H1 (cell line): Measurements from ENCODE around the gene CD7.

Source experiments
- EZH2 ChIP-seq: fragments of 200-600 bp; sonication (generic); IDR thresholded peaks from 2 replicates; pipeline ENCODE4 v1.7.1; 2012; ENCODE audit warnings: low read depth, mild to moderate bottlenecking, moderate library complexity, low read length, inconsistent platforms; ENCODE audit not compliant: severe bottlenecking
- JUND ChIP-seq: IDR thresholded peaks from 2 replicates; pipeline ENCODE4 v1.6.1; 2011; ENCODE audit warnings: mild to moderate bottlenecking, improper control_type of control experiment, low read length
- TF ChIP-seq, protein P1 (sequence below), 3 experiments: IDR thresholded peaks; 1 replicate in 2 of 3; 2 replicates in 1 of 3; pipeline versions ENCODE4 v1.5.1 to v1.6.1; 2011; ENCODE audit warnings: low read length in 3 of 3, mild to moderate bottlenecking in 3 of 3, inconsistent platforms in 2 of 3, low read depth in 1 of 3, moderate library complexity in 1 of 3; ENCODE audit not compliant: insufficient read depth in 1 of 3; ENCODE audit errors: control extremely low read depth in 1 of 3

DNA sequence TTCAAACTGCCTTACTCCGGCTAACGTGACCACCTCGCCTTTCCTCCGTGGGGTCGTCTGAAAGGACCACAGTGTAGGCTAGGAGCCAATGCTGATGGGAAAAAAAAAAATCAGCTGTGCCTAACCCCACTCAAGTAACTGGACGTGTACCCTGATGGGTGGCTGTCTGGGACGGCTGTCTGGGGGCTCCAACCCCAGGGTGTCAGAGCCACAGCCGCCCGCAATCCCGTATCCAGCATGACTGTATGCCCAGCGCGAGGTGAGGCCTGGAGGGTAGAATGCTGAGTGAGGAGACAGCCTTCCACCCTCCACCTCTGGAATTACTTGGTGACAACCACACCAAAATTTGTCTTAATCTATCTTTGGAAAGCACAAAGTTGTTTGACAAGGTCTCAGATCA is 46.8 kb downstream of the CD7 start:
- TF ChIP-seq, protein P1, sequence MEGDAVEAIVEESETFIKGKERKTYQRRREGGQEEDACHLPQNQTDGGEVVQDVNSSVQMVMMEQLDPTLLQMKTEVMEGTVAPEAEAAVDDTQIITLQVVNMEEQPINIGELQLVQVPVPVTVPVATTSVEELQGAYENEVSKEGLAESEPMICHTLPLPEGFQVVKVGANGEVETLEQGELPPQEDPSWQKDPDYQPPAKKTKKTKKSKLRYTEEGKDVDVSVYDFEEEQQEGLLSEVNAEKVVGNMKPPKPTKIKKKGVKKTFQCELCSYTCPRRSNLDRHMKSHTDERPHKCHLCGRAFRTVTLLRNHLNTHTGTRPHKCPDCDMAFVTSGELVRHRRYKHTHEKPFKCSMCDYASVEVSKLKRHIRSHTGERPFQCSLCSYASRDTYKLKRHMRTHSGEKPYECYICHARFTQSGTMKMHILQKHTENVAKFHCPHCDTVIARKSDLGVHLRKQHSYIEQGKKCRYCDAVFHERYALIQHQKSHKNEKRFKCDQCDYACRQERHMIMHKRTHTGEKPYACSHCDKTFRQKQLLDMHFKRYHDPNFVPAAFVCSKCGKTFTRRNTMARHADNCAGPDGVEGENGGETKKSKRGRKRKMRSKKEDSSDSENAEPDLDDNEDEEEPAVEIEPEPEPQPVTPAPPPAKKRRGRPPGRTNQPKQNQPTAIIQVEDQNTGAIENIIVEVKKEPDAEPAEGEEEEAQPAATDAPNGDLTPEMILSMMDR (IDR thresholded peaks at IDR 0.05; ENCODE audit: control extremely low read depth in 1 of 3, insufficient read depth in 1 of 3, low read depth in 1 of 3, low read length in 3 of 3), result no peak
- TF ChIP-seq EZH2 (no peak), JUND (no peak)
